RWPE2 (cell line): Measurements from ENCODE around the gene JCAD.
"Not testable (repeated sequence)": the region's sequence is repeated elsewhere in the genome, so short reads cannot be mapped to it uniquely, and the experiment has no call there.

Experiments
- ATAC-seq: fragments of 200-7000 bp; cut with Tn5 transposase; 3 replicates; pipeline ENCODE4 v1.9.1; 2021; ENCODE audit warnings: low read depth
- DNase-seq: peaks from one replicate; pipeline ENCODE4 v3.0.0-alpha.2; 2020; ENCODE audit warnings: low spot score
- H3K27ac ChIP-seq: fragments of 450-650 bp; 2 replicates; pipeline ENCODE4 v1.5.1; 2017; ENCODE audit warnings: mild to moderate bottlenecking; ENCODE audit not compliant: poor library complexity, severe bottlenecking
- H3K27me3 ChIP-seq: fragments of 250-450 bp; sonication (Bioruptor Pico); 2 replicates; pipeline ENCODE4 v1.5.1; 2021; ENCODE audit warnings: mild to moderate bottlenecking, moderate library complexity; ENCODE audit not compliant: insufficient read depth, poor library complexity, severe bottlenecking
- H3K36me3 ChIP-seq: fragments of 250-450 bp; sonication (Bioruptor Pico); 2 replicates; pipeline ENCODE4 v1.5.1; 2020; ENCODE audit warnings: low read depth, mild to moderate bottlenecking, moderate library complexity
- H3K4me1 ChIP-seq: fragments of 250-450 bp; sonication (Bioruptor Pico); 2 replicates; pipeline ENCODE4 v1.5.1; 2021; ENCODE audit warnings: mild to moderate bottlenecking, moderate library complexity; ENCODE audit not compliant: insufficient read depth, poor library complexity, severe bottlenecking
- H3K4me3 ChIP-seq: fragments of 250-450 bp; sonication (Bioruptor Pico); 2 replicates; pipeline ENCODE4 v1.5.1; 2021; ENCODE audit warnings: mild to moderate bottlenecking, moderate library complexity; ENCODE audit not compliant: severe bottlenecking
- H3K9me3 ChIP-seq: fragments of 250-450 bp; sonication (Bioruptor Pico); 2 replicates; pipeline ENCODE4 v1.5.1; 2021; ENCODE audit warnings: mild to moderate bottlenecking, moderate library complexity; ENCODE audit not compliant: severe bottlenecking
- TF ChIP-seq, protein P1 (sequence below): fragments of 450-650 bp; IDR thresholded peaks from one replicate; pipeline ENCODE4 v1.5.1; 2017; ENCODE audit warnings: mild to moderate bottlenecking, moderate library complexity; ENCODE audit not compliant: poor library complexity, severe bottlenecking

Gene JCAD

DNA sequence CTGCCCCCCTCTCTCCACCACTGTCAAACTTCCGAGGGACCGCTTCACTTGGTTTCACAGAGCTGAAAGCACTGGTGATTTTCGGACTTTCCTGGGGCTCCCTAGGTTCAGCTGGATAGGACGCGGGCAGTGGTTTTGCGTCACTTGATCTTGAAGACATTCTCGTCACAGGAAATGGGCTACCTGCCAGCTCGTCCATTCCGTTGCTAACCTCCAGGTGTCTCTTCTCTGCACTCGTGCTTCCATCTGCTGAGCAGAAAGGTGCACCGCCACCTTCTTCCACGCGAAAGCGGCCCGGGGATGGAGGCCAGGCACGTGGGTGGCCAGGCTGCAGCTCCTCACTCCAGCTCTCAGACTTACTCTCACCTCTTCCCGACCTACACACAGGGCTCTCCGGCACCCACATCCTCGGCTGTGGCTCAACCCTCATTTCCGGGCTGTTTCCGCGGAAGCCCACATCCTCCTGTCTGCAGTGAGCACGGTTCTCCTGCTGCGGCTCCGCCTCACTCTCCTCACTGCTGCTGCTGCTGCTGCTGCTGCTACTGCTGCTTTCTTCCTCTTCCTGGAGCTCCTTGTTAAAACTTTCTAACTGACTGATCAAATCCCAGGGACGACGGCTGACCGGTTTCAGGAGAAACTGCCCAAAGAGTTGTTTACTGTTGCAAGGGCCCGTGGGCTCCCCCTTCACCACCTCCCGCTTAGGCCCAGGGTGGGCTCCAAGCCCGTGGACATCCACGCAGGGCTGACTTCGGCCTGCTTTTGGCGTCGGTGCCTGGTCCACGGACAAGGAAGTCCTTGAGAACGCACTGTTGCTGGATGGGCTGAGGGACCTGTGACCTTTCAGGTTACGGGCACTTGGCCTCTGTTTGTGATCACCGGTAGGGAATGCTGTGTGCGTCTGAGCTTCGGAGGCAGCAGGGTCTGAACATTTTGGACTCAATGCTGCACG, 32.1 kb downstream of the JCAD start:
- no peak for DNase-seq
- Histone ChIP-seq H3K27me3 (no peaks in the 10 kb centered on the region), H3K27ac (no peak overlapping the region), H3K9me3 (no peaks in the 10 kb centered on the region), H3K4me3 (no peak overlapping the region), H3K4me1 (no peaks in the 10 kb centered on the region), H3K36me3 (no peaks in the 10 kb centered on the region)
- no peak; the same call in 2 of the 3 replicates for ATAC-seq
- TF ChIP-seq, protein P1, sequence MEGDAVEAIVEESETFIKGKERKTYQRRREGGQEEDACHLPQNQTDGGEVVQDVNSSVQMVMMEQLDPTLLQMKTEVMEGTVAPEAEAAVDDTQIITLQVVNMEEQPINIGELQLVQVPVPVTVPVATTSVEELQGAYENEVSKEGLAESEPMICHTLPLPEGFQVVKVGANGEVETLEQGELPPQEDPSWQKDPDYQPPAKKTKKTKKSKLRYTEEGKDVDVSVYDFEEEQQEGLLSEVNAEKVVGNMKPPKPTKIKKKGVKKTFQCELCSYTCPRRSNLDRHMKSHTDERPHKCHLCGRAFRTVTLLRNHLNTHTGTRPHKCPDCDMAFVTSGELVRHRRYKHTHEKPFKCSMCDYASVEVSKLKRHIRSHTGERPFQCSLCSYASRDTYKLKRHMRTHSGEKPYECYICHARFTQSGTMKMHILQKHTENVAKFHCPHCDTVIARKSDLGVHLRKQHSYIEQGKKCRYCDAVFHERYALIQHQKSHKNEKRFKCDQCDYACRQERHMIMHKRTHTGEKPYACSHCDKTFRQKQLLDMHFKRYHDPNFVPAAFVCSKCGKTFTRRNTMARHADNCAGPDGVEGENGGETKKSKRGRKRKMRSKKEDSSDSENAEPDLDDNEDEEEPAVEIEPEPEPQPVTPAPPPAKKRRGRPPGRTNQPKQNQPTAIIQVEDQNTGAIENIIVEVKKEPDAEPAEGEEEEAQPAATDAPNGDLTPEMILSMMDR, result no peak

DNA sequence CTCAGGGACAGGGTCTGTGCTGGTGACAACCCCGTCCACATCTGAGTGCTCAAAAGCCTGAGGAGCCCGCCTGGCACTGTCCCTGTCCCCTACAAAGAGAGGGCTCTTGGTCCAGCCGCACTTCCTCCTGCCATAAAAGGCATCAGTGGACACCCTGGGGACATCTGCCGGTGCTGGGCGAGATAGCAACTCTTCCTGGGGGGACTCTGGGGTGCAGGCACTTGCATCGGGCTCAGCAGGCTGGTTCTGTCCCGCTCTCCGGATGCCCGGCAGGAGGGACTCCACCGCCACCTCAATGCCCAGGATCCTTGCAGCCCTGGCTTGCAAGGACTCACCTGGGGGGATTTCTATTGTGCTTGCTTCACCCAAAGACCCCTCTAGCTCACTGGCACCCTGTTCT, 32.8 kb downstream of the JCAD start:
- H3K36me3 ChIP-seq, result no peaks in the 10 kb centered on the region
- no peak overlapping the region for H3K27ac ChIP-seq
- H3K27me3 ChIP-seq, result no peaks in the 10 kb centered on the region
- ATAC-seq, result no peak
- no peak overlapping the region for H3K4me3 ChIP-seq
- H3K4me1 ChIP-seq, result no peaks in the 10 kb centered on the region
- TF ChIP-seq, protein P1, result no peak
- no peak for DNase-seq
- no peaks in the 10 kb centered on the region for H3K9me3 ChIP-seq

DNA sequence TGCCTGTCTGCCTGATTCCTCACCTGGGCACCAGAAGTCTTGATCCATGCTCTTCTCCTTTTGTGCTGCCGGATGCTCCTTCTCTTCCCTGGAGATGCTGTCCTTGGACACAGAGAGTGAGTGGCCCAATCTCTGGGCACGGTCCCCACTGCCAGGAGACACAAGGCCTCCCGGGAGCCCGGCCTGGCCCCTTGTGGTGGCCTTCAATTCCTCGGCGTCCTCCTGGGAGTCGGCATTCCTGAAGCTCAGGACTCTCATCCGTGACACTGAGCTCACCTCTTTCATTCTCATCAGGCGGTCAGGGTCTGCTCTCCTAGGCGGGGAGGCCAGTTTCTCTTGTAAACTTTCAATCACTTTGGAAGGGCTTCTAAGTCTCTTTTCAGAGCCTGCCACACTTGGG, 33.3 kb downstream of the JCAD start:
- no peaks in the 10 kb centered on the region for H3K4me1 ChIP-seq

DNA sequence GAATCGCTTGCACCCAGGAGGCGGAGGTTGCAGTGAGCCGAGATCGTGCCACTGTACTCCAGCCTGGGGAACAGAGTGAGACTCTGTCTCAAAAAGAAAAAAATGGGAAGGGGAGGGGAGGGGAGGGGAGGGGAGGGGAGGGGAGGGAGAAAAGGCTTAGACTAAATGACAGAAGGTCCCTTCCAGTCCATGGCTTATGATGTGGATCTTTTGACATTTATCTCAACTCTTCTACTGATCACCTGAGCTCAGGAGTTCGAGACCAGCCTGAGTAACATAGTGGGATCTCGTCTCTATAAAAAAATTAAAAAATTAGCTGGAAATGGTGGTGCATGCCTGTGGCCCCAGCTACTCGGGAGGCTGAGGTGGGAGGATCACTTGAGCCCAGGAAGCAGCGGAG, 34.0 kb downstream of the JCAD start:
- not testable (repeated sequence) for DNase-seq, H3K36me3 ChIP-seq, H3K27me3 ChIP-seq, H3K4me1 ChIP-seq, H3K27ac ChIP-seq, H3K9me3 ChIP-seq, H3K4me3 ChIP-seq, ATAC-seq

More for the DNA sequence above, 33.3 kb downstream of the JCAD start:
- H3K27me3 ChIP-seq, result no peaks in the 10 kb centered on the region
- no peaks in the 10 kb centered on the region for H3K36me3 ChIP-seq
- no peak overlapping the region for H3K4me3 ChIP-seq
- DNase-seq (no peak), ATAC-seq (no peak)
- H3K27ac ChIP-seq, result no peak overlapping the region
- TF ChIP-seq, protein P1, result no peak
- H3K9me3 ChIP-seq, result no peaks in the 10 kb centered on the region

DNA sequence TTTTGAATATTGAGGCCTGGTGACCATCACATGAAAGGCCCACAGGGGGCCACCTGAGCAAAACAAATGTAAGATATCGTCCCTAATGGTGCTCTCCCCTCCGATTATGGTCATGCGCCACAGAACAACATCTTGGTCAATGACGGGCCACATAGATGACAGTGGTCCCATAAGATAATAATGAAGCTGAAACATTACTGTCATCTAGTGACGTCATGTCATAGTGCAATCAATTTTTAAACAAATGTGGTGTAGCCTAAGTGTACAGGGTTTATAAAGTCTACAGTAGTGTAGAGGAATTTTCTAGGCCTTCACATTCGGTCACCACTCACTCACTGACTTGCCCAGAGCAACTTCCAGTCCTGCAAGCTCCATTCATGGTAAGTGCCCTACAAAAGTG, 36.8 kb downstream of the JCAD start:
- H3K4me1 ChIP-seq, result no peaks in the 10 kb centered on the region
- no peak for DNase-seq
- no peak for ATAC-seq
- TF ChIP-seq, protein P1, result no peak
- no peaks in the 10 kb centered on the region for H3K36me3 ChIP-seq
- H3K4me3 ChIP-seq, result no peak overlapping the region
- no peaks in the 10 kb centered on the region for H3K27me3 ChIP-seq
- no peaks in the 10 kb centered on the region for H3K9me3 ChIP-seq
- H3K27ac ChIP-seq, result no peak overlapping the region
